Esophagus squamous epithelium (tissue), 4 donors: ENCODE results near the gene STEAP3.

Experiments used
- POLR2A ChIP-seq, 4 donors: fragments of 450-650 bp; IDR thresholded peaks; one replicate each; pipeline ENCODE4 v1.6.1; 2017; ENCODE audit warnings: antibody characterized with exemption in 4 of 4, mild to moderate bottlenecking in 4 of 4, moderate library complexity in 3 of 4
- TF ChIP-seq, protein P1 (sequence below), 6 experiments: fragments of 450-650 bp in 4 of 6; fragments of 200-600 bp in 2 of 6; sonication (generic) in 2 of 6; IDR thresholded peaks; one replicate each; pipeline ENCODE4 v1.5.1; 2016 to 2019; ENCODE audit warnings: antibody characterized with exemption in 6 of 6, mild to moderate bottlenecking in 4 of 6, moderate library complexity in 4 of 6

DNA sequence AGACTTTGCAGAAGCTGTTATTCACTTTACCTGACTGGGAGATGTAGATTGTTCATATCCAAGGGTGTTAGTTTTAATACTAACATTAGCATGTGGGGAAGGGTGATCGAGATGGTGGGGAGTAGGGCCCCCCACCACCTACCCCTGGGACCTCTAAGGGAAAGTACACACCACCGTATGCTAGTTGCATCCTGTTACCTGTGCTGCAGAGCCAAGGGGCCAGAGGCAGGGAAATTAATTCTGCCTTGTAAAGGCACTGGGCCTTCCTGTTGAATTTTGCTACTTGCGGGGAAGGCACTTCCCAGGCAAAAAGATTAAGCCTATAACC lies 9.0 kb downstream of the STEAP3 start:
- TF ChIP-seq, protein P1, sequence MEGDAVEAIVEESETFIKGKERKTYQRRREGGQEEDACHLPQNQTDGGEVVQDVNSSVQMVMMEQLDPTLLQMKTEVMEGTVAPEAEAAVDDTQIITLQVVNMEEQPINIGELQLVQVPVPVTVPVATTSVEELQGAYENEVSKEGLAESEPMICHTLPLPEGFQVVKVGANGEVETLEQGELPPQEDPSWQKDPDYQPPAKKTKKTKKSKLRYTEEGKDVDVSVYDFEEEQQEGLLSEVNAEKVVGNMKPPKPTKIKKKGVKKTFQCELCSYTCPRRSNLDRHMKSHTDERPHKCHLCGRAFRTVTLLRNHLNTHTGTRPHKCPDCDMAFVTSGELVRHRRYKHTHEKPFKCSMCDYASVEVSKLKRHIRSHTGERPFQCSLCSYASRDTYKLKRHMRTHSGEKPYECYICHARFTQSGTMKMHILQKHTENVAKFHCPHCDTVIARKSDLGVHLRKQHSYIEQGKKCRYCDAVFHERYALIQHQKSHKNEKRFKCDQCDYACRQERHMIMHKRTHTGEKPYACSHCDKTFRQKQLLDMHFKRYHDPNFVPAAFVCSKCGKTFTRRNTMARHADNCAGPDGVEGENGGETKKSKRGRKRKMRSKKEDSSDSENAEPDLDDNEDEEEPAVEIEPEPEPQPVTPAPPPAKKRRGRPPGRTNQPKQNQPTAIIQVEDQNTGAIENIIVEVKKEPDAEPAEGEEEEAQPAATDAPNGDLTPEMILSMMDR (IDR thresholded peaks at IDR 0.05), result no peak
- TF ChIP-seq POLR2A (IDR thresholded peaks at IDR 0.05), result no peak
